Common myeloid progenitor, CD34-positive (primary cell): ENCODE data around the gene GP1BB.

Source experiments
- CTCF ChIA-PET: fragments of 350-600 bp; sonication (Branson Sonifier 250); formaldehyde crosslinking; loops from one replicate; lab custom pipeline; 2021; ENCODE audit warnings: antibody characterized with exemption; lab: Charles Lee
- POLR2A ChIA-PET: fragments of 350-600 bp; sonication (Branson Sonifier 250); formaldehyde crosslinking; loops from one replicate; lab custom pipeline; 2021; ENCODE audit warnings: antibody characterized with exemption; lab: Charles Lee
- DNase-seq, 3 donors: peaks; one replicate each; pipeline versions ENCODE4 v3.0.0 to v3.0.0-alpha.2; 2013
- H3K27ac ChIP-seq, 2 experiments: 1 replicate in 1 of 2; 2 replicates in 1 of 2; pipeline ENCODE4 v1.7.0; 2013; ENCODE audit warnings: inconsistent platforms in 2 of 2, low read length in 2 of 2, mild to moderate bottlenecking in 2 of 2, low read depth in 1 of 2, moderate library complexity in 1 of 2; ENCODE audit not compliant: severe bottlenecking in 2 of 2, insufficient read depth in 1 of 2, poor library complexity in 1 of 2
- H3K27me3 ChIP-seq, 5 experiments: replicated peaks in 2 of 5; 1 replicate in 3 of 5; 2 replicates in 2 of 5; pipeline versions ENCODE4 v1.6.1 to v1.7.0; 2013; ENCODE audit warnings: low read length in 4 of 5, mild to moderate bottlenecking in 2 of 5, moderate library complexity in 2 of 5, inconsistent platforms in 1 of 5; ENCODE audit not compliant: insufficient read depth in 5 of 5, control insufficient read depth in 4 of 5
- H3K36me3 ChIP-seq, 4 experiments: 1 replicate in 2 of 4; 2 replicates in 2 of 4; pipeline versions ENCODE4 v1.6.1 to v1.7.0; 2013; ENCODE audit warnings: low read length in 3 of 4, control low read depth in 1 of 4, mild to moderate bottlenecking in 1 of 4; ENCODE audit not compliant: control insufficient read depth in 4 of 4, insufficient read depth in 4 of 4
- H3K4me1 ChIP-seq, 4 experiments: 1 replicate in 3 of 4; 2 replicates in 1 of 4; pipeline versions ENCODE4 v1.6.1 to v1.7.1; 2013; ENCODE audit warnings: low read length in 3 of 4, mild to moderate bottlenecking in 3 of 4, control low read depth in 1 of 4, inconsistent platforms in 1 of 4, moderate library complexity in 1 of 4; ENCODE audit not compliant: control insufficient read depth in 4 of 4, insufficient read depth in 4 of 4; ENCODE audit errors: control extremely low read depth in 1 of 4
- H3K4me3 ChIP-seq, 7 experiments: 1 replicate in 4 of 7; 2 replicates in 3 of 7; pipeline versions ENCODE4 v1.5.1 to v1.7.0; 2013; ENCODE audit warnings: mild to moderate bottlenecking in 7 of 7, low read length in 6 of 7, moderate library complexity in 6 of 7, inconsistent platforms in 2 of 7, low read depth in 2 of 7, control low read depth in 1 of 7; ENCODE audit not compliant: insufficient read depth in 4 of 7, control insufficient read depth in 1 of 7; ENCODE audit errors: extremely low read depth in 1 of 7
- H3K9me3 ChIP-seq, 5 experiments: 1 replicate in 4 of 5; 2 replicates in 1 of 5; pipeline versions ENCODE4 v1.6.1 to v1.7.1; 2013; ENCODE audit warnings: low read length in 4 of 5, mild to moderate bottlenecking in 2 of 5, inconsistent platforms in 1 of 5, low read depth in 1 of 5, moderate library complexity in 1 of 5; ENCODE audit not compliant: control insufficient read depth in 4 of 5, insufficient read depth in 2 of 5; ENCODE audit errors: control extremely low read depth in 1 of 5
- WGBS: methylation state at CpG from one replicate; pipeline ENCODE4 v1.1.5; 2013; ENCODE audit not compliant: insufficient coverage; 5-methylcytosine and 5-hydroxymethylcytosine counted together

GP1BB gene

GRCh38 chr22:19760058-19760950 is 37.0 kb downstream of the GP1BB start, which contains the start of gene TBX1:
Gene TBX1 (plus strand): TSS chr22:19760778. CDS start chr22:19760844, 66 bp downstream.
- no peaks in the 10 kb centered on the region for H3K36me3 ChIP-seq
- H3K27ac ChIP-seq: peak within 1 kb of the TSS in 1 of 2 experiments; percentile 43
- POLR2A ChIA-PET: no interaction called here
- WGBS: 2% methylated on average over 42 of the region's 79 CpGs
- no peak for DNase-seq
- H3K4me3 ChIP-seq: peak within 1 kb of the TSS in 4 of 7 experiments; percentile 11 to 58 (median 36)
- peaks cover 0 to 3% (median 0%) of the 10 kb centered on the region in 5 experiments for H3K9me3 ChIP-seq
- CTCF ChIA-PET: interaction anchor here (1.0 kb wide), 1 partner anchor 14 kb away, joined by 3 read pairs; no protein-coding TSS in a partner anchor
- H3K4me1 ChIP-seq: peaks cover 0 to 55% (median 28%) of the 10 kb centered on the region in 4 experiments
- peaks cover 0 to 94% (median 46%) of the 10 kb centered on the region in 5 experiments for H3K27me3 ChIP-seq

GRCh38 chr22:19760951-19761724 is 37.8 kb downstream of the GP1BB start:
- Histone ChIP-seq H3K27me3 (peaks cover 0 to 93% (median 45%) of the 10 kb centered on the region in 5 experiments), H3K36me3 (no peaks in the 10 kb centered on the region), H3K4me1 (peaks cover 0 to 54% (median 31%) of the 10 kb centered on the region in 4 experiments), H3K27ac (peak overlapping the region in 1 of 2 experiments; percentile 43), H3K4me3 (peak overlapping the region in 3 of 7 experiments; percentile 11 to 45 (median 42)), H3K9me3 (peaks cover 0 to 3% (median 0%) of the 10 kb centered on the region in 5 experiments)
- ChIA-PET POLR2A (no interaction called here), CTCF (interaction anchor here (1.0 to 1.3 kb wide), 2 partner anchors 30 to 224 kb away, joined by 3 to 4 read pairs; no protein-coding TSS in a partner anchor)
- 6% methylated on average over 77 of the region's 117 CpGs for WGBS
- DNase-seq: no peak

- WGBS: 69% methylated on average over 26 of the region's 33 CpGs
- no peaks in the 10 kb centered on the region for H3K36me3 ChIP-seq
- peaks cover 0 to 54% (median 34%) of the 10 kb centered on the region in 4 experiments for H3K4me1 ChIP-seq
- peak overlapping the region in 1 of 2 experiments; percentile 43 for H3K27ac ChIP-seq
- peak in 1 of 3 donors; percentile 8 for DNase-seq
- H3K9me3 ChIP-seq: peaks cover 0 to 3% (median 0%) of the 10 kb centered on the region in 5 experiments
- H3K27me3 ChIP-seq: peaks cover 0 to 93% (median 41%) of the 10 kb centered on the region in 5 experiments
- ChIA-PET POLR2A (no interaction called here), CTCF (interaction anchor here (1.0 to 2.9 kb wide), 6 partner anchors 11 to 223 kb away, joined by 3 to 14 read pairs (median 4); no protein-coding TSS in a partner anchor)
- no peak overlapping the region for H3K4me3 ChIP-seq
Observed at GRCh38 chr22:19761725-19762567, 38.6 kb downstream of the GP1BB start.

DNA sequence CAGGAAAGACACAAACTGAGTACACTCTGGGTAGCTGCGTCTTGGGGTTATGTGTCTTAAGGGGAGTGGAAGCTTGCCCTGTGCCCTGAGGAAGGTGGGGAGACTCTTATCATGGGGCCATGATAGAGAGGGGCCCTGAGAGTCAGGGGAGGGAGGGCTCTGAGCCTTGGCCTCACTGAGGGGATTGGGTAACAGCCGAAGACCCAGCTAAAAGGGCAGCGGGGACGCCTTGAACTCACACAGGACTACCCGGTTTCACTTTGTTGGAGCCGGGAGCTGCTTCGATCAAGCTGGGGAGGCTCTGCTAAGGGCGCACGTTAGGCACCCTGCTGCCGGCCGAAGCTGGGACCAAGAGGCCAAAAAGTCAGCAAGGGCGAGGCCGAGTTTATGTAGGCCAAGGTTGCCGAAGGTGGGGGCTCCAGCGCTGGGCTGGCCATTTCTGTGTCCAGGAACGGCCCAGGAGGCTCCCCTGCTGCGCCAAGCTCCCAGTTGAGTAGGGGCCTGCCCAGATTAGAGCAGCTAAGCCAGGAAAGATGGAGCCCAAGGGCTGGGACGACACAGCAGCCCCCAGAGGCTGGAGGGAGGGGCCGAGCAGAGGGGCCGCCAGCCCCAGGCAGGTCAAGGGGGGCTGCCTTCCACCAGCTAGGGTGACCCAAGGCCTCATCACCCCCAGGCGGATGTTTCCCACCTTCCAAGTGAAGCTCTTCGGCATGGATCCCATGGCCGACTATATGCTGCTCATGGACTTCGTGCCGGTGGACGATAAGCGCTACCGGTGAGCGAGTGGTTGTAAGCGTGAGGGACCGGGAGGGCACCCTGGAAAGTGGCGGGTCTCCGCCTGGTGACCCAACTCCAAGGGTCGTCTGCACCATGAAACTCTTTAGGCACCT is 39.5 kb downstream of the GP1BB start:
- Histone ChIP-seq H3K27me3 (peaks cover 0 to 93% (median 44%) of the 10 kb centered on the region in 5 experiments), H3K27ac (peak overlapping the region in 1 of 2 experiments; percentile 43), H3K4me3 (no peak overlapping the region), H3K4me1 (peaks cover 0 to 55% (median 37%) of the 10 kb centered on the region in 4 experiments), H3K9me3 (peaks cover 0 to 3% (median 0%) of the 10 kb centered on the region in 5 experiments), H3K36me3 (no peaks in the 10 kb centered on the region)
- WGBS: 80% methylated on average over 31 of the region's 34 CpGs
- POLR2A ChIA-PET: interaction anchor here (0.5 kb wide), 1 partner anchor 191 kb away, joined by 3 read pairs; no protein-coding TSS in a partner anchor
- DNase-seq: no peak
- CTCF ChIA-PET: interaction anchor here (0.9 to 2.9 kb wide), 5 partner anchors 10 to 151 kb away, joined by 3 to 14 read pairs (median 3); no protein-coding TSS in a partner anchor

DNA sequence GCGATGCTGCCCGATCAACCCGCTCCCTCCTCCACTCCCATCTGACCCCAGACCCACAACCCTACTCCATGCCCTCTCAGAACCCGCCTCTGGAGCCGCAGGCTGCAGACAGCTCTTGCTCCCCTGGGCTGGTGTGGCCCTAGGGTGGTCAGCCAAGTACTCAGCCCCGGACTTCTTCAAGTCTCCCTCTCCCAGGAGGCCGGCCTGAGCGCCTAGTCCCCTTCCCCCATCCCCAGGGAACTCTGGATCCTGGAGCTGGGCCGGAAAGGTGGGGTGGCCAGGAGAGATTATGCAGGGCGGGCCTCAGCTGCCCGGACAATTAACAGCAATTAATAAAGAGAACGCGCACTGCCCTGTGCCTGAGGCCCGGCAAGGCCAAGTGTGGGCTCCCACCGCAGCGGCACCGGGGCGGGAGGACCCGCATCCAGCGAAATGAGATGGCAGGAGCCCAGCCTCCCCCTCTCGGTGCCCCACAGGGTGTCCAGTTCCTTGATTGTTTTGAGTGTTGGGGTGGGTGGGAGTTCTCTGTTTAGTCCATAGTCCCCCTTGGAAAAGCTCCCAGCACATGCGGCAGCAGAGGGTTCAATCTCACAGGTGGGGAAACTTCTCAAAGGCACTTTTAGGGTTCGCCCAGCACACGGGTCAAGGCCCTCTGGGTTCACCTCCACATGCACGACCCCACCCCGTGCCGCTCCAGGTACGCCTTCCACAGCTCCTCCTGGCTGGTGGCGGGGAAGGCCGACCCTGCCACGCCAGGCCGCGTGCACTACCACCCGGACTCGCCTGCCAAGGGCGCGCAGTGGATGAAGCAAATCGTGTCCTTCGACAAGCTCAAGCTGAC is 40.3 kb downstream of the GP1BB start:
- DNase-seq: no peak
- Histone ChIP-seq H3K27me3 (peaks cover 0 to 93% (median 51%) of the 10 kb centered on the region in 5 experiments), H3K4me3 (no peak overlapping the region), H3K36me3 (no peaks in the 10 kb centered on the region), H3K27ac (no peak overlapping the region), H3K4me1 (peaks cover 0 to 57% (median 40%) of the 10 kb centered on the region in 4 experiments), H3K9me3 (peaks cover 0 to 3% (median 0%) of the 10 kb centered on the region in 5 experiments)
- 61% methylated on average over 27 of the region's 39 CpGs for WGBS
- ChIA-PET POLR2A (interaction anchor here (0.5 kb wide), 1 partner anchor 190 kb away, joined by 3 read pairs; no protein-coding TSS in a partner anchor), CTCF (interaction anchor here (0.8 to 2.9 kb wide), 7 partner anchors 9 to 150 kb away, joined by 3 to 14 read pairs (median 4); no protein-coding TSS in a partner anchor)
